Measurements from ENCODE around the gene NFKBIB. TPM values are rescaled to one million over a fixed set of nuclear protein-coding genes. Genes with fewer than 3 reads are reported as not detected.

The NFKBIB gene
- total and polyA plus RNA-seq, 2 of the 13 experiments (the other 11 are each of a cell fraction or from before 2014, with no cell fraction given): 8.6 to 14.9 TPM

GRCh38 chr19:38930776-38931520, 31.2 kb downstream of the NFKBIB start, which contains the start of gene MRPS12 (continued):
- TF ChIP-seq KIAA2018 (CRISPR knock-in tag; IDR thresholded peaks at IDR 0.05; ENCODE audit: borderline replicate concordance) (no peak), ZNF781 (CRISPR knock-in tag; IDR thresholded peaks at IDR 0.05; ENCODE audit: borderline replicate concordance, not compliant biosample characterization) (no peak), ZNF691 (CRISPR knock-in tag; IDR thresholded peaks at IDR 0.05; ENCODE audit: borderline replicate concordance, low read depth) (no peak), PLSCR1 (CRISPR knock-in tag; IDR thresholded peaks at IDR 0.05; ENCODE audit: borderline replicate concordance) (no peak), ZNF253 (CRISPR knock-in tag; IDR thresholded peaks at IDR 0.05; ENCODE audit: borderline replicate concordance) (no peak), THAP11 (CRISPR knock-in tag; IDR thresholded peaks at IDR 0.05) (peak; percentile 80), HOXD1 (CRISPR knock-in tag; IDR thresholded peaks at IDR 0.05) (no peak; the same call in none of the 2 replicates), ZNF777 (CRISPR knock-in tag; IDR thresholded peaks at IDR 0.05) (no peak; the same call in 1 of the 2 replicates), ERF (CRISPR knock-in tag; IDR thresholded peaks at IDR 0.05) (0 out of 2 replicates have a peak, but pooled peaks have one; percentile 38), ZNF546 (CRISPR knock-in tag; conservative IDR thresholded peaks at IDR 0.05) (no peak), KLF13 (CRISPR knock-in tag; IDR thresholded peaks at IDR 0.05) (no peak), ZNF557 (CRISPR knock-in tag; IDR thresholded peaks at IDR 0.05) (no peak), MZF1 (CRISPR knock-in tag; IDR thresholded peaks at IDR 0.05; ENCODE audit: borderline replicate concordance) (no peak), FOXC1 (CRISPR knock-in tag; IDR thresholded peaks at IDR 0.05; ENCODE audit: borderline replicate concordance) (peak; percentile 11; the same call in 1 of the 2 replicates), ZNF710 (CRISPR knock-in tag; IDR thresholded peaks at IDR 0.05; ENCODE audit: borderline replicate concordance) (no peak)
